ENCODE results near the gene GMDS. TPM values are rescaled to one million over a fixed set of nuclear protein-coding genes. Genes with fewer than 3 reads are reported as not detected.

Gene GMDS
- total and polyA plus RNA-seq, 2 of the 8 experiments (the other 6 are each of a cell fraction or from before 2014, with no cell fraction given): 16.8 to 50.0 TPM

DNA sequence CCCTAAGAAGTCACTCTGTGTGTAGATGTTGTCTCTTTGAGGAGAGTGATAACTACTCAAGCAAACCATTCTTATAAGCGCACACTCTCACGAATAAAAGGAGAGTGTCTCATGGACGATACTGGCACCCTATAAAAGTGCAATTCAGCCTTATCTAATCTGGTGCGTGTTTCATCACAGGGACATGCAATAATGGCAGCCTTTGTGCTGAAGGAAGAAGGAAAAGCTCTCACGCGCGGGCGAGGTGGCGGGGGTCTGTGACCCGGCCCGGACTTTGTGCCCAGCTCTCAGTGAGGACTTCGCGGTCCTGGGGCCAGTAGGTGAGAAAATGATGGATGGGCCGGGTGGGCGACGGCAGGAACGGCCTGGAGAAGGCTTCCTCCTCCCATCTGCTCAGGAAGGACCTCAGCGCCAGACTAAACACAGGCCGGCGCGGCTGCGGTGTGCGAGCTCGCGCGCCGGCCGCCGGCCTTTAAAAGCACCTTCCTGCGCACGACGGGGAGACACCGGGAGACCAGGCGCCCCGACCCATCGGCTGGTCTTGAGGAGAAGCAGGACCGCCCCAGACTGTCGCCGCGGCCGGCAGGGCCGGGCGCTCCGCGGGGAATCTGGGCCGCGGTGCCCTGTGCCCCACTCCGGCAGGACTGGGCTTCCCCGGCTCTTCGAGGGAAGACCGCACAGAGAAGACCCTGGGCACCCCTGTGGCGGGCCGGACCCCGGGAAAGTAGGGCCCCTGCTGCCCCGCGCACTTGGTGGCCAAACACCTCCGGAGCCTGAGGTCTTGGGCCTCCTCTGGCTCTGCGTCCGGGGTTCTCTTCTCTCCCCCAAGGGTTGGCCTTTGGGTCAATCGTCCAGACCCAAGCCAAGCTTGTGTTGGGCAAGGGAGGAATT, 644.0 kb downstream of the GMDS start:
- Histone ChIP-seq H3K4me1 (replicated peaks in 1 of 4; ENCODE audit: control insufficient read depth in 3 of 4, insufficient read depth in 4 of 4, low read length in 3 of 4) (peaks cover 4 to 18% (median 10%) of the 10 kb centered on the region in 4 experiments), H3K23me2 (ENCODE audit: low read depth, low read length) (peaks cover 8% of the 10 kb centered on the region; the same call in 1 of the 2 replicates), H2AK5ac (ENCODE audit: low read depth, low read length) (no peak overlapping the region), H3K4me2 (ENCODE audit: insufficient read depth in 1 of 2, low read depth in 2 of 2, low read length in 2 of 2) (no peak overlapping the region), H3K23ac (ENCODE audit: insufficient read length) (no peak overlapping the region), H2AFZ (ENCODE audit: low read length) (no peak overlapping the region), H3K14ac (ENCODE audit: insufficient read length) (no peak overlapping the region), H3K4me3 (ENCODE audit: extremely low read depth in 1 of 4, insufficient read depth in 2 of 4, low read depth in 3 of 4, low read length in 4 of 4) (no peak overlapping the region), H4K5ac (ENCODE audit: insufficient read length, low read depth, low read length) (no peak overlapping the region), H2BK120ac (replicated peaks; ENCODE audit: low read depth, low read length) (no peak overlapping the region), H4K20me1 (replicated peaks in 1 of 2; ENCODE audit: control insufficient read depth in 1 of 2, insufficient read depth in 2 of 2, low read length in 2 of 2) (peaks cover 3 to 4% of the 10 kb centered on the region in 2 experiments), H3K56ac (replicated peaks; ENCODE audit: insufficient read length, low read depth, low read length) (no peak overlapping the region), H3K18ac (ENCODE audit: extremely low read depth, low read length) (no peak overlapping the region), H3K36me3 (ENCODE audit: control insufficient read depth in 2 of 4, insufficient read depth in 4 of 4, low read length in 3 of 4) (peaks cover 0 to 8% (median 0%) of the 10 kb centered on the region in 4 experiments; a peak in 1 of 8 replicates), H2BK12ac (ENCODE audit: low read depth, low read length) (no peak overlapping the region), H3K9ac (replicated peaks in 1 of 4; ENCODE audit: extremely low read depth in 1 of 4, low read depth in 3 of 4, low read length in 3 of 4) (no peak overlapping the region), H2BK20ac (ENCODE audit: low read length) (no peak overlapping the region), H2BK15ac (ENCODE audit: low read length) (no peak overlapping the region), H4K8ac (ENCODE audit: extremely low read depth, insufficient read depth, low read length) (no peak overlapping the region), H3K27ac (ENCODE audit: low read depth, low read length) (no peak overlapping the region), H3K79me2 (ENCODE audit: control insufficient read depth in 1 of 2, insufficient read depth in 2 of 2, low read length in 2 of 2) (no peaks in the 10 kb centered on the region), H2BK5ac (ENCODE audit: low read depth, low read length) (no peak overlapping the region), H3K9me3 (ENCODE audit: insufficient read depth in 2 of 2, low read depth in 1 of 2, low read length in 1 of 2) (no peaks in the 10 kb centered on the region), H3K27me3 (replicated peaks in 1 of 4; ENCODE audit: control insufficient read depth in 3 of 4, extremely low read depth in 1 of 4, insufficient read depth in 3 of 4, low read length in 3 of 4) (peaks cover 24 to 42% (median 37%) of the 10 kb centered on the region in 4 experiments), H3K79me1 (ENCODE audit: low read depth, low read length) (no peaks in the 10 kb centered on the region), H4K91ac (replicated peaks; ENCODE audit: insufficient read length, low read length) (no peak overlapping the region), H3K4ac (replicated peaks; ENCODE audit: insufficient read length, low read depth, low read length) (no peak overlapping the region)
- ChIA-PET POLR2A (ENCODE audit: partially characterized antibody) (no interaction called here), CTCF (ENCODE audit: partially characterized antibody) (interaction anchor here (0.8 to 1.5 kb wide), 4 partner anchors 17 to 195 kb away, joined by 3 to 6 read pairs (median 4); no protein-coding TSS in a partner anchor)
- DNase-seq (ENCODE audit: low read depth in 1 of 2, low spot score in 2 of 2): no peak
- no peak for FAIRE-seq
- TF ChIP-seq CREB1 (IDR thresholded peaks at IDR 0.05) (no peak), SUZ12 (IDR thresholded peaks at IDR 0.05; ENCODE audit: low read length) (0 out of 2 replicates have a peak, but pooled peaks have one; percentile 16)
- WGBS, 2 experiments (ENCODE audit: extremely low coverage in 1 of 2, insufficient coverage in 1 of 2, insufficient read length in 1 of 2, insufficient replicate concordance in 2 of 2, low coverage in 1 of 2, low lambda C conversion rate in 2 of 2, missing lambda C conversion rate in 1 of 2): 89% methylated on average over 50 of the region's 60 CpGs; no CpG with 5 or more reads in 1 of the 2 experiments
